HS-27A (cell line): Measurements from ENCODE around the gene PLD4.
A peak's percentile ranks its signal among the peaks of the same experiment; 100 is the strongest.

Experiments
- DNase-seq: peaks from one replicate; pipeline ENCODE4 v3.0.0-alpha.2; 2012; ENCODE audit warnings: low read depth, missing footprints

The PLD4 gene

DNA sequence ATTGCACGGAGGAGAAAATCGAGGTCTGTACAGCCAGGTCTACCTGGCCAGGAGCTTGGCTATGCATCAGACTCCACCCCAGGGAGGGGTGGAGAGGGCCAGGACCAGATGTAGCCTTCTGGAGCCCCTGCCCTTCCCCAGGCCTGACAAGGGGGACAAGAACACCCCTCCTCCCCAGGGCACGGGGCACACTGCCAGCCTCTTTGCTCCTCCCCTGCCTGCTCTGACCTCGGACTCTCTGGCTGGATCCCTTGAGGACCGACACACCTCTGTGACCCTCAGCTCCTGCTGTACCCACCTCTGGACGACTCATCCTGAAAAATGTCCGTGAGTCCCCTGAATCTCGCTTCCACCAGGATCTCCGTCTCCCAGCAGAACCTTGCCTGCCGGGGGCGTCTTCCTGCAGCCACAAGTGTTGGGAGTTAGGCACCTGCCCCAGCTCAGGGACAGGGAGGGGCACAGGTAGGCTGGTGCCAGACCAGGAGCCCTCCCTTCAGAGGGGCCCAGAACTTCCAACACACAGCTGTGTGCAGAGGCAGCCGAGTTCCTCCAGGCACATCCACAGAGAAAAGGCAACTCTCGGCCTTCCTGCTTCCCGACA lies 31.7 kb downstream of the PLD4 start:
- DNase-seq, result no peak

DNA sequence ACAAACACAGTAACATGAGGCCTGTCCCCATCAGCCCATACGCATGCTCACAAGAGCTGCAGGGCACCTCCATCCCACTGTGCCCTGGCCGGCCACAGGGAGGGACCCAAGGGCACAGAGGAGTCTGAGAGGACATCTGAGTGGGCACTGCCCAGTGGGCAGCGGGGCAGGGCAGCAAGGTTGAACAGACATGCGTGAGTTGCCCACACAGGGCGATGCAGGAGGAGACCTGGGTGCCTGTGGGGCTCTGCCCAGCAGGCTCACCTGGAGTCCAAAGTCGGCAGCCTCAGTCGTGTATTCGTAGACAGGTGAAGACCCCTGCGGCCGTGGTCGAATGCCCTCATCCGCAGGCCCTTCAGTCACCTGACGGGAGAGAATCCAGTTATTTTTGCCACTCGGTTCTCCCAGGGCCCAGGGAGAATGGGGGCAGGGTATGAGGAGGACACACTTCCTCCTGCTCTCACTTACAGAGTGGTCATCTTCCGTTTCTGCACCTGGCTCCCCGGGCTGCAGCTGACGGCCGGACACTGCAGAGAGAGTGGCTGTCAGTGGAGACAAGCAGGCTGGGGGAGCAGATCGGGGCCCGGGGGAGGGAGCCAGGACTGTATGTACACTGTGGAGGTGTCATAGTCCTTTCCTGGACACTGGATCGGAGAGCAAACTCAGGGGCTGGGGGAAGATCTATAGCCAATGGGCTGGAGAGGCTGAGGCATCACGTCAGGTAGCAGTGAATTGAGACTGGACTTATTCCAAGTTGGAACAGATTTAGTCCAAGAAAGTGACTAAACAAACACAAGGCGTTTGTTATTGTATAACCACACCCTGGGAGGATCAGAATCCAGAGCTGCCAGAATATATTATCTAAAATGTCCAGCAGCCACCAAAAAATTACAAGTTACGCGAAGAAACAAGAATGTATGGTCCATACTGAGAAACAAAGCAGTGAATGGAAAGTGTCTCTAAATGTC lies 32.8 kb downstream of the PLD4 start:
- no peak for DNase-seq

DNA sequence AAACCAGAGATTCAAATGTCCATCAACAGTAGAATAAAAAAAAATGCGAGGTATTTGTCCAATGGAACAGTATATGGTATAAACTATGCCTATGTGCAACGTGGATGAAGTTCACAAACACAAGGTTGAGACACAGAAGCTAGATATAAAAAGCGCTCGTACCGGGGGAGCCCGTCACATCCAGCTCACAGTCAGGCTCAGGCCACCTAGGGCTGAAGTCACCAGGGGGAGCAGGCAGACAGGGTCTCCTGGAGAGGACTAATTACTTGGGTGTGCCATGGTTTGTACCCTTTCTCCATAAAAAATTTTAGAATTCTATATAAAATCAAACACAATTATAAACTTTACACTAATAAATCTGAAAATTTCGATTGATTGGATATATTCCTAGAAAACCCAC lies 39.9 kb downstream of the PLD4 start:
- no peak for DNase-seq

DNA sequence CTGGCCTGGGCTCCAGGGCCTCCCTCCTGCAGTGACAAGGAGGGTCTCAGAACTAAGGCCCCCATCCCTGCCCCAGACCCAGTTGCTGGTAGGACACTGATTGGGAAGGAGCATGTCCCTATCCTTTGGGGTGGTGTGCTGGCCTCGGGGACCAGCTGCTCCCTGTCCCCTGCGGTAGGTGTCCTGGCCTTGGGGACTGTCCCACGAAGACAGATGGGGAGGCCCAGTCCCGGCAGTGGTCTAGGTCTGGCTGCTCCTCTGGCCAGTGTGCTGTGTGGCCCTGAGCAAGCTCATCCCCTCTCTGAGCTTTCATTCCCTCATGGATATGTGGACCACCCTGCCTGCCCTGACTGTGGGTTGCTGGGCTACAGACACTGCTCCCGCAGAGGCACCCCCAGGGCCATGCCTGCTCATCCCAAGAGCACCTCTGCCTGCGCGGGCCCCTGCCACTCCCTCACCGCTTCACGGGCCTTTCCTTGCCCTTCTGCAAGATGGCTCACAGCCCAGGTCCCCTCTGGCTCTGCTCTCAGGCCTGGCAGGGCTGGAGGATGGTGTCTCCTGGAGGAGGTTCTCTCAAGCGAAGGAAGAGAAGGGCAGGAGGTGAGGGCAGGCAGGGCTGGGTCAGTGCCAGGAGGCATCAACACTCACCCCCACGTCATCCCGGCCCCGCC lies 41.0 kb downstream of the PLD4 start:
- DNase-seq, result no peak

DNA sequence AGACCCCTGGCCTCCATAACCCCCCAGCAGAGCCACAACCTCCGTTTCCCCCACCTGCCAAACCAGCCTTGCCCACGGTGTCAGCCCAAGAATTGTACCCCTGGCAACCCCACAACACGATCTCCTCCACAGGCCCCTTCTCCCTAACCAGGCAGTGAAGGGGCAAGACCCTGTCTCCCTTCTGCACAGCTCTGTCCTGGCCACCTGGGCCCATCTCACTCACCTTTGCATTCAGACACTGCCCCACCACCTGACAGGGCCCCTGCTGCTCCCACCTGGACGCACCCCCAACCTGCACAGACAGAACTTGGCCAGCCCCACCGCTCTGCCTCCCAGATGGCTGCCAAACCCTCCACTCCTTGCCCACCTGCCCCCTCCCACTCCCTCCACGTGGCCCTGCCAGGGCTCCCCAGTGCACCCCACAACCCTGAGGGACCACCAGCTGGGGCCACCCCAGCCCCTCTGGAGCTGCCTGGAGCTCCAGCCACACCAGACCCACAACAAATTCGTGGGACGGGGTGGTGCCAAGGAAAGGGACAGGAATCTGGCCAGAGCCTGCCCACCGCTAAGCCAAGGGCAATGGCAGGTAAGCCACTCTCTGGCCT lies 41.7 kb downstream of the PLD4 start:
- DNase-seq, result no peak

DNA sequence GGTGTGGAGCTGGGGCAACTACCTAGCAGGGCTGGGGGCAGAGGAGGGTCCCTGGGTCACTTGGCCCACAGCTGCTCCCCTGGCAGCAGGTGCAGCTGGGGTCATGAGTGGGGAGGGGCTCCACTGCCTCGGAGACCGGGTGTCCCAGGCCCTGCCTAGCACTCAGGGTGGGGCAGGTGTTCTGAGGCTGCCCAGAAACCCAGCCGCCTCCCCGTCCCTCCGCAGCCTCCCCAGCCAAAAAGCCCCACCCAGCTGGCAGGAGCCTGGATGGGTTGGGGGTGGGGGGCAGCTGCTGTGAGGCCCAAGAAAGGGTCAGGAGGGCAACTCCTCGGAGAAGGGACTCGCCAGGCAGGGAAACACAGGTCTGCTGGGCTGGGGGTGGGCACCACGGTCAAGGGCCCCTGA lies 42.3 kb downstream of the PLD4 start:
- no peak for DNase-seq

DNA sequence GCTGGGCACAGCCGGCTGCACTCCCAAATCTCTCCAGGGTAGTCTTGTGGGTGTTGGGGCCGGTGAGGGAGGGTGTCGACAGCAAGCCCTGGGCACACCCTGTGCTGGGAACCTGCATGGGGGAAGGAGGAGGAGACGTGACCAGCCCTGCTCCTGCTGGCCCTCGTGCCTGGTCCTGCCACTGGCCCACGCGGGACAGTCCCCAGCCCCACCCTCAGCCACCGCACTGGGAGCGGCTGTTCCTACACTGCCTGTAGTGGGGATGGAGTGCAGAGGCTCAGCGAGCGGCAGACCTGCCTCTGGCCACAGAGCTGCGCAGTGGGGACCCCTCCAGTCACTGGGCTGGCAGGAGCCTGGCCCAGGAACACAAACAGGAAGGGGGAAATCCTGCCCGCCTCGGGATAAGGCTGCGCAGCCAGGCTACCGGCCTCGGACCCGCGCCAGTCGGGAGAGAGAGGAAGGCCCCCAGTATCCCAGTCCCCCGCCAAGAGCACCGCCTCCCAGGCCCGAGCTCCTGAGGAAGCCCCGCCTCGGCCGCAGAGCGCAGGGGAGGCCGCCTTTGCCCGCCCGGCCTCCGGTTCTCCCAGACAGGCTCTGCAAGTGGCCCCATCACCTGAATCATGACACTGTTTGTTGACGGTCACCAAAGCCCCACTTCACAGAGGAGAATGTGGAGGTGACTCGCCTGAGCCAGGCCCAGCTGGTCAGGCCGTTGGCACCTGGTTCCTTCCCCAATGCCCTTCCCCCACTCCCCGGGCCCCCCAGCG lies 42.9 kb downstream of the PLD4 start:
- no peak for DNase-seq

DNA sequence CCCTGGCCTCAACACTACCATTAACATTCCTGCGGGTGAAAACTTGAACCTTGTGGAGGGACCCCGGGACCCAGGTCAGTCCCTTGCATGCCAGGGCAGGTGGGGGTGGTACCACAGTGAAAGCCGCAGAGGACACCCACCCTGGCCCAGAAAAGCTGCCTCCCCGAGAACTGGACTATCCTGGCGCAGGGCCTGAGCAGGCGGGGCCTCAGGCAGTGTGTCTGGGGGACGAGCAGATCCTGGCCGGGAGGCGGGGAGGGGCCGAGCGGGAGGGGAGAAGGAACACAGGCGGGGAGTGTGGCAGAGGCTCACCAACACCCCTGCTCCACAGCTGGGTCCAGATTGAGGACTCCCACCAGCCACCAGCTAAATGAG lies 43.5 kb downstream of the PLD4 start:
- no peak for DNase-seq

DNA sequence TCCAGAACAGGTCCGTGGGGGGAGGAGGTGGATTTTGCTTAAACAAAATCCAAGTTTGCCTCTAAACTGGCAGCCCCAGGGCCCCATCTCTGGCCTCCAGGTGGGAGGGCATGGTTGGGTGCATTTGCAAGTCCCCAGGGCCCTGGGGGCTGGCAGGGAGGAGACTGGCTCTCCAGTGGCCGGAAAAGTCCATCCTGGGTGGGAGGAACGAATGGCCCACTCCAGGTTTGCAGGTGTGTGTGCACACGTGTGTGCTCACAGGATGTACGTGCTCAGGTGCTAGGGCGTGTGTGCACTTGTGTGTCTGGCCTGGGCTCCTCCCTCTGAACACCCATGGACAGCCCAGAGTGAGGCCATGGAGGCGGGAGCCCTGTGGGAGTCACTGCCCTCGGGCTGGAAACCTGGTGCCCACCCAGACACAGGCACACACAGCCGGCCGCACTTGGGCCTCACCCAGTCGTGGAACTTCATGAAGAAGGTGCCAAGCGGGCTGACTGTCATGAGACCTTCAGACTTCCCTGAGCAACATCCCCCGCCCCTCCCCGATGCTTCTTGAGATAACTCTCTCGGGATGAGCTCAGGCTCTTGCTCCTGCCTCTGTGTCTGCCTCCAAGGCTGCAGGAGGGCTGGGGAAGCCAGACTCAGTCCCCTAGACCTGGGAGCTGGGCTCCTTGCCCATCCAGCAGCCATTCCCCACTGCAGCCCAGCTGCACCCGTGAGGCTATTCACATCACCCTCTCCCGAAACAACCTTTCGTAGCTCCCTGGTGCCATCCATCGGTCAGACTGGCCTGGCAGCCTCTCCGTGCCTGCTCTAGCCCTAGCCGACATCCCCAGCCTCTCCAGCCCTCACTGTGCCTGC lies 44.1 kb downstream of the PLD4 start:
- DNase-seq, result no peak

DNA sequence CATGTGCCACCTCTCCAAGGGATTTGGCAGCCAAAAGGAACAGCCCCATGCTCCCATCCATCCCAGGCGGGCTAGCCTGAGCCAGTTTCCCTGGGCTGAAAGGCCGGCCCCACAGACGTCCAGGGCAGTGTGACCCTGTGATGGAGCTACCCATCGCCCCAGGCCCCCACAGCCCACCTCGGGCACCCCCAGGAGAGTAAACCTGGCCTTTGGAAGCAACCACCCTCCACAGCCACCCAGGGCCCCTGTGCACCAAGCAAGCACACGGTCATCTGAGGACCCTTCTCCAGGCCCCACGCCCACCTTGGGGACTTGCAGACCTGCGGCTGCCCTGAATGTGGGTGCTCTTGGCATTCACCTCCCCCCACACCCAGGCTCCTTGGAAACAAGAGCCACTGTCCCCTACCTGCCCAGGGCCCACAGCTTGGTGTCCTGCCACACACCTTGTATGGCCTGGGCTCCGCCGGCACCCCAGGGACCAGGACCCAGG lies 45.1 kb downstream of the PLD4 start:
- DNase-seq, result no peak

DNA sequence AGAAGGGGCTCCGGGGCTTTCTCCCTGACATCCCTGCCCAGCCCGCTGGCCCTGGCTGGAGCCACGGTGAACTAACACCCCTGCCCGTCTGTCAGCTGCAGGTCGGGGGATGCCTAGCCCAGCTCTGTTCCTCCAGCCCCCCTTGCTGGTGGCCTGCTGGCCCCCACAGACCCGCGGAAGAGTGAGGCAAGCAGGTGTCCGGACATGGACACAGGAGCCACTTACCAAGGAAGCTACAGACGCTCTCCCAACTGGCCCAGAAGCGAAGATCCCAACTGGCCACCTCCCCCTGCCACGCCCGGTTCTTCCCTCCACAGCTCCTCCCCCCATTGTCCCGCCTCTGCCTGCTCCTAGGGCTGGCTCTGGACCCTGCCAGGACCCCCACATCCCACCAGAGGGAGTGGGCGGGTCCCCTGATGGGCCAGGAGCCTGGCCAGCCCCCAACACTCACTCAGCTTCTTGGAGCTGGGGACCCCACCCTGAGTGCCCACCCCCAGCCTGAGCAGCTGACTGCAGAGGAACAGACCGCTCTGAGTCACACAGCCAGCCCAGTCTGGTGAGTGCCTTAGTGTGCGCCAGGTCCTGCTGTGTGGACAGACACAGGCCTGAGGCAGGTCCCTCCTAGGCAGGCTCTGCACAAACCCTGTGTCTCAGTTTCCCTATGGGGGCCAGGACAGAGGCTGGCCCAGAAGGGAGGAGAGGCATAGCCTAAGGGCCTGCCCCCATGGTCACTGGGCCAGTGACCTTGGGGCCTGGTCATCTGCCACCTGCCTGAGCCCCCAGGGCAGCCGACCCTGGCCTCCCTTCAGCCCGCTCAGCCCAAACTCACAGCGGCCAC lies 45.8 kb downstream of the PLD4 start:
- peak; percentile 53 for DNase-seq

DNA sequence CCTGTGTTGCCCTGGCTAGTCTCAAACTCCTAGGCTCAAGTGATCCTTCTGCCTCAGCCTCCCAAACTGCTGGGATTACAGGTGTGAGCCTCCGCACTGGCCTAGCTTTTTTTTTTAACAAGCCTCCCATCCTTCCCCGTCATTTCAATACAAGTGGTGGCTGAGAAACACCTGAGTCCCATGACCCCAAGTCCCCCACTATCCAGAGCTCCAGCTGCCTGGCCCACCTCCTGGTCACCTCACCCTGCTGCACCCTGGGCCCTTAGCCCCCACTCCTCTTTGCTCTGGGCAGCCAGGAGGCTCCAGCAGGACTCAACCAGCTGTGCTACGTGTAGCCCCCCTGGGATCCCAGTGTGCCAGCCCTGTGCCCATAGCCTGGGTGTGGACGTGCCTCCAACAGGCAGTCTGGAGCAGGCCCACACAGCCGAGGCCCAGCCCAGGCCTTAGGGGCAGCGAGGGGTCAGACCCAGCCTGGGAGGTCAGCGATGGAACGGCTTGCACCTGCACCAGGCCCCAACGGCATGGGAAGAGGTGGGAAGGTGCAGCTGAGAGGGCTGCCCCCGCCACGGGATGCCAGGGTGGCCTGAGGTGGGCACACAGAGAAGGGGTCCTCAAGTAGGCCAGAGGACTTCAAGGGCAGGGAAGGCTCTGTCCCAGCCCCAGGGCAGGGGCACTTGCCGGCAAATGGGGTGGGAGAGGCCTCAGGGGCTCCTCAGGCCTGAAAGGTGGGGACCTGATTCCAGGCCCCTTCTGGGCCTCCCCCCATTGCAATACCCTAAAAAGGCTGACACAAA lies 47.0 kb downstream of the PLD4 start:
- no peak for DNase-seq

DNA sequence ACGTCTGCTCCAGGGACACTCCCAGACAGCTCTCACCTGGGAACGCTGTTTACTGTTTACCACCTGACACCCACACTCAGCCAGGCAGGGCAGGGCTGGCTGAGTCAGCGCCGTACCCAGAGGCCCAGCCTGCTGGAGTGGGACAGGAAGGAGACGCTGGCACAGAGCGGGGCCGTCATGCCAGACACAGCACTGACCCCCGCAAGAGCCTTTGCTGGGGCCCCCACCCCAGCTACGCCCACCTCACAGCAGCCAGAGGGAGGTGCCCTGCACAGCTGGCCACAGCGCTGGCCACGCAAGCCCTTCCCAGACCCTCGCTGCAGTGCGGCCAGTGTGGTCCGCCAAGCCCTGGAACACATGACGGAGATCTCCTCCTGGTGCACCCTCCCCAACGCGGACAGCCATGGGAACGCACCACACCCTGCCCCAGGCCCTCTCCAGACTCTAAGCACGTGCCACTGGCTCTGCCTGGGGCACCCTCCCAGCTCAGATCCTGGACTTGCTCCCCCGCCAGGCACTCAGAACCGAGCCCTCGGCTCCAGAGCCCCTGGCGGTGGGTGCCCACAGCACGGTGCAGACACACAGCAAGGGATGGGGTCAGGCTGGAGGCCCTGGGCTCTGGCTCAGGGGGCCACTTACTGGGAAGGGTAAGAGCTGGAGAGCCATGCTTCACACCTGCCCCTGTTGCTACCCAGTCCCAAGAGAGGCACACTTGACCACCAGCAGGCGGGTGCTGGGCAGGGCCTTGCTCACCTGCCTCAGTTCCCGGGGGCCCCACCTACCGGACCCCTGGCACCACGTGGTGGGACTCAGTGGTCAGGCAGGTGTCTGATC lies 47.8 kb downstream of the PLD4 start:
- DNase-seq, result no peak

DNA sequence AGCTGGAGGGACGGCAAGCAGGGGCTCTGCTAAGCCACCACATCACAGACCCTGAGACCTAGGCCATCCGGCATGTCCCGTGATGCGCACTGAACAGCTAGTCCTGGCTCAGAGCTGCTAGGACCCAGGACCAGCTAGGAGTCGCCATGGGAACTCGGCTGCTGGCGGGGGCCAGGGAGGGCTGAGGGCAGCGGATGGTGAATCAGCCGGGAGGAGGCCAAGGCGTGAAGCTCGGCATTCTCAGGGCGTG lies 48.4 kb downstream of the PLD4 start:
- DNase-seq, result no peak

DNA sequence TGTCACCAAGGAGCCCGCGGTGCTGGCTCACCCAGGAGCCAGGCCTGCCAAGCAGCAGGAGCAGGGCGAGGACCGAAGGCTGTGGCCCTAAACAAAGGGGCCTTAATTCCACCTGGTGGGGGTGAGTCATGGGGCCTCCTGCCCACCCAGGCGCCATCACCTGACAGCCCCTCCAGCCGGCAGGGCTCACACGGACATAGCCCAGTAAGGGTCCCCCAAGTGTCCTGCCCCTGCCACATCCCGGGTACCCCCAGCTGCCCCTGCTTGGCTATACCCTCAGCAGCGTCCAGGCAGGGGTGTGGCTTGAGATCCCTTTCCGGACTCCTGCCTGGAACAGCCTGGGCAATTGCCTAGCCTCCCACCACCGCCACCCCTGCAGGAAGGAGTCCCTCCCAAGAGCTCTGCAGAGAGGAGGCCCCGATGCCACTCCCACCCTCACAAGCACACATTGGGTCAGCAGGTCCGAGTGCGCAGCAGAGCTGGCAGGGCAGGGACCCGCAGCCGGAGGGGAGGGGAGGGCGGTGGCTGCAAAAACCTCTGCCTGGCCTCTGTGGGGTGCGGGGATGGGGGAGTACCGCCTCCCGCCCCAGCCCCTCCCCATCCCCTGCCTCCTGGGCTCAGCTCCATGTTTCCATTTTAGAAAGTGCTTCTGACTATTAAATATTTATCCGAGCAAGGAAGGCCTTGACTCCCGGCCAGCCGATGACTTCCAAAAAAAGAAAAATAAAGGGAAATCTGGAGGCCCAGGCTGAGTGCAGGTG lies 48.9 kb downstream of the PLD4 start:
- peak; percentile 92 for DNase-seq

DNA sequence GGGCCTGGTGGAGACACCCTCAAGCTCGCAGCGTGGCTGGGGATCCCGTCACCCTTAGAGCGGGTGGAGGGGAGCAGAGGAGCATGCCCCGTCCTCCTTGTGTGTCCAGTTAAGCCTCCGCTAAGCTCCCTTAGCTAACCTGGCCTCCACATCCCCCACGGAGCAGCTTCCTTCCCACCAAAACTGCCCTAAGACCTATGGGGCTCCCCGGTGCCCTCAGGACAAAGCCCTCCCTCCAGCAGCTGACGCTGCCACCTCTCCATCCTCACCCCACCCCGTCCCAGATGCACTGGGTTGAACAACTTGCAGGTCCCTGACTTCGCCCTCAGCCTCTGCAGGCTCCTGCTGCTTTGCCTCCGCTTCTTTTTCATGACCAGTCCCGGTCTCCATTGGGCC lies 49.5 kb downstream of the PLD4 start:
- DNase-seq, result no peak

DNA sequence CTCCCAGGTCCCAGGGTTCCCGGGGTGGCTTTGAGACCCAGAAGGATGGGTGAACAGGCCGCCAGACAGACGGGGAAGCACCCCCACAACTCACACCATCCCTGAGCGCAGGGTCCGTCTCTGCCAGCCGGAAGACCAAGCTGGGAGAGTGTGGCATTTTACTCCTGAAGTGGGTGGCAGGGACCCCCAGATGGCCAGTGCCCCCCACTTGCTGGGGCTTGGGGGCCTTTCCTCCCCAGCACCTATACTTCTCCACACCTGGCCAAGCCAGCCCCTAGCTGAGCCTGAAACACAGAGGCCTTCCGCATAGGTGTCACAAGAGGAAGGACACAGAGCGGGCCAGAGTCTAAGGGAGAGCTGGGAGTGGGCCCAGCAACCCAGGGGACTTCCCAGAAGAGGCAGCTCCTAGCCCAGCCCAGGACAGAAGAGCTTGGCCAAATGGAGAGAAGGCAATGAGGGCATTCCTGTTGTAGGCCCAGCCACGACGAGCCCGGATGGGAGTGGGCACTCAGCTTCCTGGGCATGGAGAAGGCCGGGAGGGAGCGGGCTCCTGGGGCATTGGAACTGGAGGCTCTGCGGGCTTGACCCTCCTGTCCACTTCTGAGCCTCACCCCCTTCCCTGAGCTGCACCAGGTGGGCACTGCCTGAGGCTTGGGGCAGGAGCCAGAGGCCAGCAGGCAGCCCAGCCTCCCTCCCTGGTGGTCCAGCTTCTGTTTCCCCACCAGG lies 50.1 kb downstream of the PLD4 start:
- no peak for DNase-seq
